Measurements from ENCODE around the gene CORO7.
"Not testable (repeated sequence)": the region's sequence is repeated elsewhere in the genome, so short reads cannot be mapped to it uniquely, and the experiment has no call there.

Gene CORO7

DNA sequence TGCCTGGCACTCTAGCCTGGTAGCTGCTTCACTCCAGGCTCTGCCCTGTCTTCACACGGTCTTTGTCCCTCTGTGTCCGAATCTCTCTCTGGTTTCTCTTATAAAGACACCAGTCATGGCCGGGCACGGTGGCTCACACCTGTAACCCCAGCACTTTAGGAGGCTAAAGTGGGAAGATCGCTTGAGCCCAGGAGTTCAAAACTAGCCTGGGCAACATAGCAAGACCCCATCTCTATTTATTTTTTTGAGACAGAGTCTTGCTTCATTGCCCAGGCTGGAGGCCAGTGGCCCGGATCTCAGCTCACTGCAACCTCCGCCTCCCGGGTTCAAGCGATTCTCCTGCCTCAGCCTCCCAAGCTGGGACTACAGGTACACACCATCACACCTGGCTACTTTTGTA lies 82.7 kb downstream of the CORO7 start:
- ATAC-seq (ENCODE audit: low read depth); H3K9me3 Mint-ChIP-seq; H3K4me3 Mint-ChIP-seq; H3K4me1 Mint-ChIP-seq; H3K27me3 Mint-ChIP-seq; H3K27ac Mint-ChIP-seq; DNase-seq (ENCODE audit: low spot score in 2 of 2); H3K36me3 Mint-ChIP-seq: not testable (repeated sequence)

DNA sequence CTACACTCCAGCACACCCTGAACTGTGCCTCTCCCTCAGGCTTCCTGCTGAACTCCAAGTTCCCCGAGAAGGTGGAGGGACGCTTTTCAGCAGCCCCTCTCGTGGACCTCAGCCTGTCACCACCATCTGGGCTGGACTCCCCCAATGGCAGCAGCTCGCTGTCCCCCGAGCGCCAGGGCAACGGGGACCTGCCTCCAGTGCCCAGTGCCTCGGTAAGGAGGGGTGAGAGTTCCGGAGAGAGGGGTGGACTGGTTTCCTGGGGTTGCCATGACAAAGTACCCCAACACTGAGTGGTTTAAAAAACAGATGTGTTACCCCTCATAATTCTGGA lies 83.1 kb downstream of the CORO7 start:
- no peaks in the 10 kb centered on the region for H3K36me3 Mint-ChIP-seq
- no peak overlapping the region for H3K27ac Mint-ChIP-seq
- H3K27me3 Mint-ChIP-seq: no peaks in the 10 kb centered on the region
- peaks cover 3% of the 10 kb centered on the region for H3K4me1 Mint-ChIP-seq
- no peaks in the 10 kb centered on the region for H3K9me3 Mint-ChIP-seq
- DNase-seq (ENCODE audit: low spot score in 2 of 2): no peak
- ATAC-seq (ENCODE audit: low read depth): no peak
- H3K4me3 Mint-ChIP-seq: no peak overlapping the region

DNA sequence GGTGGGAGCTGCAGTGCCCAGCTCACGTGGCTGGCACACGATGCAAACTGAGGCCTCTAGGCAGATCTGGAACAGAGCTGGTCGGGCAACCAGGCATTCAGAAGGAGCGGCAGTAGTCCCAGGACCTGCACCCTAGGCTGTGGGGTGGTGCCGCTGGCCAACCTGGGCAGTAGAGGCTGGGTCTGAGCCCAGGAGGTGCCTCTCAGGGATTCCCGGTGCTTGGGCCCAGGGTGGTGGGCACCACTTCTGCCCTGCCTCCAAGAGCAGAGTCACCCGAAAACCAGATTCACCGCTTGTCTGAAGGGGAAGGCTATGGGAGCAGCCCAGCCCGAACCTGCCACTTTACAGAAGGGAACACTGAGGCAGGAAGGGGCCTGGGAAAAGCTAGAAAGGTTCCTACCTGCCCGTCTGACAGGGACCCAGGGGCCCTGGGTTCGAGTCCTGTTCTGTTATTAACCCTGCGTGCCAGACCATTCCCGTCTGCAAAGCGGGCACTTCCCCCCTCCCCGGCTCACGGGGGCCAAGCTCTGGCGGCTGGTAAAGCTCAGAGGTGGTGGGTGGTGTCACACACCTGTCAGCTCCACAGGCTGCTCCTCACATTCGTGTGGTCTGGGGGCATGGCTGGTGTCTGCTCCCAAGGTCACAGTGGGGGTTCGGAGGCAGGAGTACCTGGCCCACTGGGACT lies 83.6 kb downstream of the CORO7 start:
- H3K9me3 Mint-ChIP-seq: no peaks in the 10 kb centered on the region
- no peak overlapping the region for H3K4me3 Mint-ChIP-seq
- H3K36me3 Mint-ChIP-seq: no peaks in the 10 kb centered on the region
- H3K27ac Mint-ChIP-seq: no peak overlapping the region
- DNase-seq (ENCODE audit: low spot score in 2 of 2): no peak
- no peak for ATAC-seq (ENCODE audit: low read depth)
- peaks cover 5% of the 10 kb centered on the region for H3K4me1 Mint-ChIP-seq
- no peaks in the 10 kb centered on the region for H3K27me3 Mint-ChIP-seq

DNA sequence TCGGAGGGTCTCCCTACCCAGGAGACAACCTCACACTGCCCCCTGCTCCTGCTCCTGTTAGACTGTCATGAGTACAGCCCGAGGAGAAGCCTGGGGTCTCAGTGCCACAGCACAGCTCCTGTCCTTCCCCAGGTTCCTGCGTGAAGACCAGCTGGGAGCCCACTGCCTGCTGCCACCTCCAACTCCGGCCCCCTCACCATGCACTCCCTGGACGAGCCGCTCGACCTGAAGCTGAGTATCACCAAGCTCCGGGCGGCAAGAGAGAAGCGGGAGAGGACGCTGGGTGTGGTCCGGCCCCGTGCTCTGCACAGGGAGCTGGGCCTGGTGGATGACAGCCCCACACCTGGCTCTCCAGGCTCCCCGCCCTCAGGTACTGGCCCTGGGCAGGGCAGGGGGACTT lies 84.3 kb downstream of the CORO7 start:
- H3K27me3 Mint-ChIP-seq: no peaks in the 10 kb centered on the region
- no peak overlapping the region for H3K27ac Mint-ChIP-seq
- ATAC-seq (ENCODE audit: low read depth): no peak
- H3K9me3 Mint-ChIP-seq: no peaks in the 10 kb centered on the region
- no peak for DNase-seq (ENCODE audit: low spot score in 2 of 2)
- no peak overlapping the region for H3K4me3 Mint-ChIP-seq
- peaks cover 5% of the 10 kb centered on the region for H3K4me1 Mint-ChIP-seq
- H3K36me3 Mint-ChIP-seq: no peaks in the 10 kb centered on the region

DNA sequence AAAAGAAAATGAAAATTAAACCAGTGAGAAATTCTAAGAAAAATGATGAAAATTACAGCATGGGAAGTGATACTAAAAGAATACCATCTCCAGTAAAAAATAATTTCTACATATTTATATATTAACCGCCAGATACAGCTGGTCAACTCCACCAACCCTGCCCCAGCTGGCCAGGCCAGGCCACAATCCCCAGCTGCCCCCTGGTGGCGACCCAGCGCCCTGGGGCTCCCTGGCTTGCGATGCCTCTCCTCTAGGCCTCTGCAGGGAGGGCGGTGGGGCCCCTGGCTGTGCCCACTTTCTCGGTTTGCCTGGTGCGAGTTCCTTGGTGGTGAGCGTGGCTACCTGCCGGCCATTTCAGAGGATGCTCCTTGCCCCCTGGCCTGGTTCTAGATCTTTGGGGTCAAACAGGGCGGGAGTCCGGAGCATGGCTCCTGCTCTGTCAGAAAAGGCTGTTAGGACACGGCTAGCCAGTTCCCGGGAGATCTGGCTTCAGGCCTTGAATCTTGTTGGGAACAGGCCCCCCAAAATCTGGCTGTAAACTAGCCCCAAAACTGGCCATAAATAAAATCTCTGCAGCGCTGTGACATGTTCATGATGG lies 86.0 kb downstream of the CORO7 start:
- Mint-ChIP-seq H3K4me1 (peaks cover 7% of the 10 kb centered on the region), H3K27ac (no peak overlapping the region), H3K9me3 (no peaks in the 10 kb centered on the region), H3K4me3 (no peak overlapping the region), H3K36me3 (no peaks in the 10 kb centered on the region), H3K27me3 (no peaks in the 10 kb centered on the region)
- ATAC-seq (ENCODE audit: low read depth) (peak; percentile 72), DNase-seq (ENCODE audit: low spot score in 2 of 2) (peak; percentile 75 to 78)

DNA sequence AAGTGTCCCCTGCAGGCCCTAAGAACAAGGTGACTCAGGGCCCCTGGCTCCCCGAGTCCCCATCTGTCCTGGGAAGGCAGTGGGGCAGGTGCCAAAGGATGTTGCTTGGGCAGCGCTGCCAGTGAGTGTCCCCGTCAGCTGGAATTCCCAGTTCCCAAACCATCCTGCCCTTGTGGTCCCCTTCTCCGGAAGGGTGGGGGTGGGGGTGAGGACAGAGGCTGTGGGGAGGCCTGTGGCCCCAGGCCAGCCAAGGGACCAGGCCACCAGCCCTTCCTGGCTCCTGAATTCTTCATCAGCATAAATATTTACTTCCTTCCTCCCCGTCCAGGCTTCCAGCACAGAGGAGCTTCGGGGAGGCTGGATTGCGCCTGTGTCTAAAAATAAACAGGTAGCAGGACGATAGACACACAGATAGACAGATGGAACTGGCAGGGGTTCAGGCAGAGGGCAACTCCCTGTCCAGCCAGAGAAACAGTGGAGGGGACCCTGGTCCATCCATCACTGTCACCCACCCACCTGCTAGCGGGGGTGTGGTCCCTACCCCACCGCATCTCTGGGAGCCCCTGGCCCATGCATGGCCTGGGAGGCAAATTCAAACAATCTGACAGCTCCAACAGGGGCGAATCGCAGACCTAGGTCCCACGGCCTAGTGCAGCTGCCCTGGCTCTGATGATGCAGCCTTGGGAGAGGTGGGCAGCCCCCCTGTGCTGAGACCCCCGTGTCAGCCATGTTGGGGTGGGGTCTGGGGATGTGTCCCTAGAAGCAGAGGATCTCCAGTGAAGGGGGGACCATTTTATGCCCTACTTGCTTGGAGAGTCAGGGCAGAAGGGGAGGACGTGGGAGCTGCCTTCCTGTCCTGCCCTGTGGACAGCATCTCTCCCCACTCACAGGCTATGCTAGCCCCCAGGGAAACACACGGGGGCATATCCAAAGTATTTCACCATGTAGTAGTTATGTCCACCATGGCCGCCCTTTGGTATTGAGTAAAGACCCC lies 87.3 kb downstream of the CORO7 start:
- no peaks in the 10 kb centered on the region for H3K27me3 Mint-ChIP-seq

DNA sequence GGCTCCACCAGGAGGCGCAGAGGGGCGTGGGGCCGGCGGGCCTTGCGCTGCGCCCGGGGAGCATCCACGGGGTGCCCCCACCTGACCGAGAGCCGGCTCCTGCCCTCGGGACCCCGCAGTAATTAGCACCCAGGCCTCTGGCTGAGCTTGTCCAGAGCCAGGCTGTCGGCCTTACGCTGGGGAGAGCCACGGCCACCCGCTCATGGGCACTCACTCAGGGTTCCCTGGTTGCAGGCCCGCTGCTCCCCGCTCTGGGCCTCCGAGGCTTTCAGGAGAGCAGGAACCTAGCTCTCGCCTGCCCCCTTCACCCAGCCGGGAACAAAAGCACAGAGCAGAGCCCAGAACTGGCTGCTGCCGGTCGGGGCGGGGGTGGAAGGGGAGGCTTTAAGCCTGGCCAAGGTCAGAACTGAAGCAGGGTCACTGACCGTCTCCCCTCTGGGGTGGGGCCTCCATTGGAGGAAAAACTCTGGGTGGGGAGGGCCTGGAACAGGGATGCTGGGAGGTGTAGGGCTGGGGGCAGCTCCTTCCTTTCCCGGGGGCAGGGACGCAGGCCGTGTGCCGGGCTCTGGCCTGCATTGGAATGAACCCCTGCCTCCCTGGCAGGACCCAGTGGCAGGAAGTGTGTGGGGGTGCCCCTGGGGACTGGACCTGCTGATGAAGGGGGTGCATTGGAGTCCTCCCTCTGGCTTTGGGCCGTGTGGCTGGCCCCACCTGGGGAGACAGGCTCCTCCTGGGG lies 88.2 kb downstream of the CORO7 start:
- Mint-ChIP-seq H3K4me1 (peaks cover 8% of the 10 kb centered on the region), H3K27me3 (no peaks in the 10 kb centered on the region), H3K9me3 (no peaks in the 10 kb centered on the region), H3K36me3 (no peaks in the 10 kb centered on the region), H3K27ac (no peak overlapping the region), H3K4me3 (peak overlapping the region; percentile 67)
- ATAC-seq (ENCODE audit: low read depth): peak; percentile 62
- peak; percentile 46 to 61 for DNase-seq (ENCODE audit: low spot score in 2 of 2)

More for the DNA sequence above, 87.3 kb downstream of the CORO7 start:
- Mint-ChIP-seq H3K9me3 (no peaks in the 10 kb centered on the region), H3K27ac (no peak overlapping the region), H3K4me1 (peaks cover 8% of the 10 kb centered on the region), H3K4me3 (no peak overlapping the region), H3K36me3 (no peaks in the 10 kb centered on the region)
- DNase-seq (ENCODE audit: low spot score in 2 of 2): no peak
- no peak for ATAC-seq (ENCODE audit: low read depth)

DNA sequence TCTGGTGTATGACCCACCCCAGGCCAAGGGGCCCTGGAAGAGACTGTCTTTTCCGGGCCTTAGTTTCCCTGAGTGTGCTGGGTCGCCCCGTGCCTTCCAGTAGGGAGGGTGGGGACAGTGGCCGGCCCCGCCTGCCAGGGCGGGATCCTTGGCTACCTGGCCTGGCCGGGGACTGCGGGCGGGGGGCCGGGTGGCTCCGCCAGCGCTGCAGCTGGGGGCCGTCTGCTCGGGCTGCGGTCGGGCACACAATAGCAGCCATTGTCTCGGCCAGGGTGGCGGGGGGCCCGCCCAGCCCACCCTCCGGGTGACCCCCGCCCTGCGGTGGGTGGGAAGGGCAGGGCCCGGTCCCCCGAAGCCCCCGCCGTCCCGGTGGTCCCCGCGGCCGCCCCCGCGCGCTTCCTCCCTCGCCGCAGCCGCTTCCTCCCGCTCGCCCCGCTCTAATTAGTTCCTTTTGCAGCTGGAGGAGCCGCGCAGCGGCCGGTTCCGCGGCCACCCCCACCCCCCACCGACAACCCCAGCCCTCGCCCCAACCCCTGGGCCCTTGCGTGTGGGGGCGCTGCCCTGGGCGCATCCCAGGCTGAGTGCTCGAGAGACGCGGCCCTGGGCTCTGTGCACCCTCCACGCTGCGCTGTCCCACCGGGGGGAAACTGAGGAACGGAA lies 88.9 kb downstream of the CORO7 start:
- H3K4me1 Mint-ChIP-seq: peaks cover 8% of the 10 kb centered on the region
- no peak for DNase-seq (ENCODE audit: low spot score in 2 of 2)
- H3K27me3 Mint-ChIP-seq: no peaks in the 10 kb centered on the region

DNA sequence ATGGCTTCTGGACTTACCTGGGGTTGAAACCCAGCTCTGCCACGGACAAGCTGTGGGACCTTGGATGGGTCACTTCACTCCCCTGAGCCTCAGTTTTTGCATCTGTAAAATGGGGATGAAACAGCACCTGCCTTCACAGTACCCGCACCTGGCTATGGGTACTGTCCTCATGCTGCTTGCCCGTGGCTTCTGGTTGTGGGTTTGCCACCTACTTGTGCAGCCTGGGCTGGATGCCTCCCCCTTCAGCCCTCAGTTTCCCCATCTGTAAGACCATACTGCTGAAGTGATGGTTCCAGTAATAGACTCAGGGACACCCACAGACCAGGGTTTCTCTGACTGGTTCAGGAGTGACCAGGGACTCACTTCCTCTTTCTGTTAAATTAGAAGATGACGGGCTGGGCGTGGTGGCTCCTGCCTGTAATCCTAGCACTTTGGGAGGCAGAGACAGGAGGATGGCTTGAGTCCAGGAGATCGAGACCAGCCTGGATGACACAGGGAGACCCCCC lies 91.1 kb downstream of the CORO7 start:
- no peaks in the 10 kb centered on the region for H3K9me3 Mint-ChIP-seq
- H3K4me3 Mint-ChIP-seq: no peak overlapping the region
- no peak for DNase-seq (ENCODE audit: low spot score in 2 of 2)
- peak; percentile 54 for ATAC-seq (ENCODE audit: low read depth)
- peaks cover 8% of the 10 kb centered on the region for H3K4me1 Mint-ChIP-seq
- H3K27ac Mint-ChIP-seq: no peak overlapping the region
- no peaks in the 10 kb centered on the region for H3K36me3 Mint-ChIP-seq
- no peaks in the 10 kb centered on the region for H3K27me3 Mint-ChIP-seq

More for the DNA sequence above, 88.9 kb downstream of the CORO7 start:
- Mint-ChIP-seq H3K9me3 (no peaks in the 10 kb centered on the region), H3K36me3 (no peaks in the 10 kb centered on the region), H3K27ac (no peak overlapping the region), H3K4me3 (peak overlapping the region; percentile 67)
- ATAC-seq (ENCODE audit: low read depth): peak; percentile 10

DNA sequence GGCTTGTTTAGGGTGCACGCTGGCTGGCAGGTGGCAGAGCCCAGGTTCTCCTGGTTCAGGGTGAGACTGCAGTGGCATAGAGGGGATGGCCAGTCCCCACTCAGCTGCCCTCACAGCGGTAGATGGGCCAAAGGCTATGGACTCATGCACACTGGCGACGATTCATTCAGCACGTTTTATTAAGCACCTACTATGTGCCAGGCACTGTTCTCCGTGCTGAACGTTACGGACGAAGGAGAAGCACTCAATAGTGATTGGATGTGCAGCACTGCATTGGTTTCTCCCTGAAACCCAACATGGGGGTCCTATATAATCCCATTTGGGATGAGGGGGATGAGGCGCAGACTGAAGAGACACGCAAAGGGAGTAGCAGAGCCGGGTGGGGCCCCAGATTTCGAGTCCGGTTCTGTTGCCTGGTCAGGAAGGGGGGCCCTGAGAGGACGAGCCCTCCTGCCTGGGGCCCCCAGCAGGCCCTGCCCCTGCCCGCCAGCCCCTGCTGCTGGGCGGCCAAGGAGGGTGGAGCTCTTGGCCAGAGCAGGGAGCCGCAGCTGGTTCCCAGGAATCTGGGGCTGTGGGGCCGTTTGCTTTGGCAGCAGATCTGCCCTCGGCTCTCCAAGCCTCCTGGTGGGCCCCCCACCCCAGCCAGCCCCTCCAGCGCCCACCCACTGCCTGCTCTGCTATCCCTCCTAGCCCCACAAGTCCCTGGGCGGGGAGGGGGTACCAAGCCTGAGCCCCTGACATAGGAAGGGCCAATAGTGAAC lies 91.7 kb downstream of the CORO7 start:
- Mint-ChIP-seq H3K4me3 (no peak overlapping the region), H3K27ac (no peak overlapping the region), H3K36me3 (no peaks in the 10 kb centered on the region), H3K4me1 (peaks cover 8% of the 10 kb centered on the region), H3K27me3 (no peaks in the 10 kb centered on the region), H3K9me3 (no peaks in the 10 kb centered on the region)
- no peak for DNase-seq (ENCODE audit: low spot score in 2 of 2)
- no peak for ATAC-seq (ENCODE audit: low read depth)

DNA sequence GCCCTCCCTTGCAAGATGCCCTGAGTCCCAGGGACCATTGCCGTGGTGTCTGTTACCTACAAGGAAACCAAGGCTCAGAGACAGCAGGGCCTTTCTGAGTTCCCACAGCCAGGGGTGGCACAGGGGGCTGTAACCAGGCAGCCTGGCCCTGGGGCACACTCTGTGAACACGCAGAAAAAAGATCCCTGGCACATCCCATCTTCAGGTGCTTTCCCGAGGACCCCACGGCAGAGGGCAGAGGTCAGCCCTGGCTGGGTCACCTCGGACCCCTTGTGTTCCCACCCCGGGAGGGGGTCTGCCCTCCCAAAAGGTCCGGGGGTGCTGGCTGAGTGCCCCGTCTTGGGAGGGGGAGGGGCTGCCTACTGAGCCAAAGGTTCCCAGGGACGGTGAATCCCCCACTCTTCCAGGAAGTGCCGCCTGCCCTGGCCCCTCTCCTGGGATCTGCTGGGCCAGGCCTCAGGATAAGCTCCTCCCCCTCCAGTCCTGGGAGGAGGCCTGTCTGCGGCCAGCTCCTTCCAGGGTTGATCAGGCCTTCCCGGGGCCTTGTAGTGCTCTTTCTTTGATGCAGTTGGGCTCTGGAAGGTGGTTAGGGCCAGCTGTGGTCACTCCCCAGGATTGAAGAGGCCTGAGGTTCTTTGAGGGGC lies 92.4 kb downstream of the CORO7 start:
- no peaks in the 10 kb centered on the region for H3K36me3 Mint-ChIP-seq
- H3K27ac Mint-ChIP-seq: no peak overlapping the region
- no peak for ATAC-seq (ENCODE audit: low read depth)
- no peak overlapping the region for H3K4me3 Mint-ChIP-seq
- no peaks in the 10 kb centered on the region for H3K9me3 Mint-ChIP-seq
- H3K27me3 Mint-ChIP-seq: no peaks in the 10 kb centered on the region
- no peak for DNase-seq (ENCODE audit: low spot score in 2 of 2)
- H3K4me1 Mint-ChIP-seq: peaks cover 14% of the 10 kb centered on the region

DNA sequence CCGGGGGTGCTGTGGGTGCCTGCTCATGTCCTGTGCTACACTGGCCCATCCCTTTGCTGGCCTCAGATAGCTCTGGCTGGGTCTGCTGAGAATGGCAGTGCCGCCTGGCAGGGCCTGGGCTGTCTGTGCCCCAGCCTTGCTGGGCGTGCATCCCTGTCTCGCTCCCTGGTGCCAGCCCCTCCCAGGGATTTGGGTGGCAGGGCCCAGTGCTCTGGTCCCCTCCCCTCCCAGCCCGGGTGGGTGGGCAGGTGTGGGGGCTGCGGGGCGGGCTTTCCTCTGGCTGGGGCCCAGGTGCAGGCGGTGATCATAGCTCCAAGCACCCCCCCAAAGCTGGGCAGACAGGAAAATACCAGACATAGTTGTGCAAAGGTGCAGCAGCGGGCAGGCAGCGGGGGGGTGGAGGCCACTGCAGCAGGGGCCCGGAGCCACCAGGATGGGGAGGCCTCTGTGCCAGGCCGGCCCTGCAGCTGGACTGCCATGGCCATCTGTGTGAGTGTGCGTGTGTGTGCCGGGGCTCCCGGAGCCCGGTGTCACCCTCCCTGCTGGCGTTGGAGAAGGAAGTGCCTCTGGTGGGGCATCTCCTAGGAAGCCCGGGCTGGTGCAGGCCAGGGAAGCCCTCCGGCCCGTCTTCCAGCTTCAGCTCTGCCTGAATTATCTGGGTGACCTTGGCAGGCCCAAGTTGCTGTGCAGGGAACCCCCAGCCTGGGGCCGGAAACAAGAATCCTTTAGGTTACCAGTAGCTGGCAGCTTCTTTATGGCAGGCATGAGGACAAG lies 93.1 kb downstream of the CORO7 start:
- no peak overlapping the region for H3K4me3 Mint-ChIP-seq
- no peaks in the 10 kb centered on the region for H3K36me3 Mint-ChIP-seq
- no peak for DNase-seq (ENCODE audit: low spot score in 2 of 2)
- H3K27me3 Mint-ChIP-seq: no peaks in the 10 kb centered on the region
- ATAC-seq (ENCODE audit: low read depth): no peak
- no peaks in the 10 kb centered on the region for H3K9me3 Mint-ChIP-seq
- H3K27ac Mint-ChIP-seq: no peak overlapping the region
- peaks cover 13% of the 10 kb centered on the region for H3K4me1 Mint-ChIP-seq

All from memory B cell (primary cell).